Sigmoid colon (tissue), 3 donors: ENCODE results near the gene TMEM225B.

Source experiments
- POLR2A ChIP-seq, 2 donors: fragments of 450-650 bp; IDR thresholded peaks; one replicate each; pipeline ENCODE4 v1.6.1; 2016; ENCODE audit warnings: antibody characterized with exemption in 2 of 2, mild to moderate bottlenecking in 2 of 2, moderate library complexity in 2 of 2
- TF ChIP-seq, protein P1 (sequence below), 4 experiments: fragments of 450-650 bp in 3 of 4; fragments of 200-600 bp in 1 of 4; IDR thresholded peaks; one replicate each; pipeline ENCODE4 v1.5.1; 2016 to 2019; ENCODE audit warnings: antibody characterized with exemption in 4 of 4, mild to moderate bottlenecking in 3 of 4, moderate library complexity in 2 of 4

GRCh38 chr7:99648843-99649242 lies 50.8 kb downstream of the TMEM225B start:
- TF ChIP-seq, protein P1, sequence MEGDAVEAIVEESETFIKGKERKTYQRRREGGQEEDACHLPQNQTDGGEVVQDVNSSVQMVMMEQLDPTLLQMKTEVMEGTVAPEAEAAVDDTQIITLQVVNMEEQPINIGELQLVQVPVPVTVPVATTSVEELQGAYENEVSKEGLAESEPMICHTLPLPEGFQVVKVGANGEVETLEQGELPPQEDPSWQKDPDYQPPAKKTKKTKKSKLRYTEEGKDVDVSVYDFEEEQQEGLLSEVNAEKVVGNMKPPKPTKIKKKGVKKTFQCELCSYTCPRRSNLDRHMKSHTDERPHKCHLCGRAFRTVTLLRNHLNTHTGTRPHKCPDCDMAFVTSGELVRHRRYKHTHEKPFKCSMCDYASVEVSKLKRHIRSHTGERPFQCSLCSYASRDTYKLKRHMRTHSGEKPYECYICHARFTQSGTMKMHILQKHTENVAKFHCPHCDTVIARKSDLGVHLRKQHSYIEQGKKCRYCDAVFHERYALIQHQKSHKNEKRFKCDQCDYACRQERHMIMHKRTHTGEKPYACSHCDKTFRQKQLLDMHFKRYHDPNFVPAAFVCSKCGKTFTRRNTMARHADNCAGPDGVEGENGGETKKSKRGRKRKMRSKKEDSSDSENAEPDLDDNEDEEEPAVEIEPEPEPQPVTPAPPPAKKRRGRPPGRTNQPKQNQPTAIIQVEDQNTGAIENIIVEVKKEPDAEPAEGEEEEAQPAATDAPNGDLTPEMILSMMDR (IDR thresholded peaks at IDR 0.05): no peak
- TF ChIP-seq POLR2A (IDR thresholded peaks at IDR 0.05): no peak
